ENCODE results near the gene CDC42BPB. TPM values are rescaled to one million over a fixed set of nuclear protein-coding genes. Genes with fewer than 3 reads are reported as not detected.

Gene CDC42BPB
- total RNA-seq, 1 donor from 2014 or later: 68.4 TPM

DNA sequence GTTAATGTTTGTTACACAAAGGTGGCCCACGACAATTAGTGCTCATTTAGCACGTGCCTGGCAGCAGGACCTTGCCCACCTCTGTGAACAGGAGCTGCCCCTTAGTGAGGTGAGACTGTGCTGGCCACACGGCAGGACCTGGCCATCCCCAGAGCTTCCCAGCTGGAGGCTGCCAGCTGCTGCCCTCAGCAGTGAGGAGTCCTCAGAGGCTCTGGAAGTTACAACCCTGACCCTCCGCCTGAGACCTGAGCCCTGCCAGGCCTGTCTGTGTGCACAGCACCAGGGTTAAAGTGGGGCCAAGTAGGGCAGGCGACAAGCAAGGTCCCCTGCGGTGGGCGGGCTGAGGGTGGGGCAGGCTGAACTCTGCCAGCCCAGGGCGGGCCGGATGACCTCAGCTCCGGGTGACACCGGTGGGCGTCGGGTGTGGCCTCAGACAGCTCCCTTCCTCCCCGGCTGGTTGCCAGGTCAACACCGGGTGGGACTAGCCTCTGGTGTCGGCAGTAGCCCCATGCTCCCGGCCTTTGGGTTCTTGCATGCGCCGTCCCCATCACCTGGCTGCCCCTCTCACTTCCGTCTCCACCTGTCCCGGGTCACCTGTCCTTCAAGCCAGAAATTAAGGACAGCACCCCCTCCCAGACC, 17.5 kb upstream of the CDC42BPB start:
- DNase-seq (ENCODE audit: low read depth): no peak
- H3K4me3 ChIP-seq (ENCODE audit: low read depth, low read length): peak overlapping the region; percentile 56
- TF ChIP-seq, protein P1, sequence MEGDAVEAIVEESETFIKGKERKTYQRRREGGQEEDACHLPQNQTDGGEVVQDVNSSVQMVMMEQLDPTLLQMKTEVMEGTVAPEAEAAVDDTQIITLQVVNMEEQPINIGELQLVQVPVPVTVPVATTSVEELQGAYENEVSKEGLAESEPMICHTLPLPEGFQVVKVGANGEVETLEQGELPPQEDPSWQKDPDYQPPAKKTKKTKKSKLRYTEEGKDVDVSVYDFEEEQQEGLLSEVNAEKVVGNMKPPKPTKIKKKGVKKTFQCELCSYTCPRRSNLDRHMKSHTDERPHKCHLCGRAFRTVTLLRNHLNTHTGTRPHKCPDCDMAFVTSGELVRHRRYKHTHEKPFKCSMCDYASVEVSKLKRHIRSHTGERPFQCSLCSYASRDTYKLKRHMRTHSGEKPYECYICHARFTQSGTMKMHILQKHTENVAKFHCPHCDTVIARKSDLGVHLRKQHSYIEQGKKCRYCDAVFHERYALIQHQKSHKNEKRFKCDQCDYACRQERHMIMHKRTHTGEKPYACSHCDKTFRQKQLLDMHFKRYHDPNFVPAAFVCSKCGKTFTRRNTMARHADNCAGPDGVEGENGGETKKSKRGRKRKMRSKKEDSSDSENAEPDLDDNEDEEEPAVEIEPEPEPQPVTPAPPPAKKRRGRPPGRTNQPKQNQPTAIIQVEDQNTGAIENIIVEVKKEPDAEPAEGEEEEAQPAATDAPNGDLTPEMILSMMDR (conservative IDR thresholded peaks at IDR 0.05; ENCODE audit: low read depth, low read length): no peak

DNA sequence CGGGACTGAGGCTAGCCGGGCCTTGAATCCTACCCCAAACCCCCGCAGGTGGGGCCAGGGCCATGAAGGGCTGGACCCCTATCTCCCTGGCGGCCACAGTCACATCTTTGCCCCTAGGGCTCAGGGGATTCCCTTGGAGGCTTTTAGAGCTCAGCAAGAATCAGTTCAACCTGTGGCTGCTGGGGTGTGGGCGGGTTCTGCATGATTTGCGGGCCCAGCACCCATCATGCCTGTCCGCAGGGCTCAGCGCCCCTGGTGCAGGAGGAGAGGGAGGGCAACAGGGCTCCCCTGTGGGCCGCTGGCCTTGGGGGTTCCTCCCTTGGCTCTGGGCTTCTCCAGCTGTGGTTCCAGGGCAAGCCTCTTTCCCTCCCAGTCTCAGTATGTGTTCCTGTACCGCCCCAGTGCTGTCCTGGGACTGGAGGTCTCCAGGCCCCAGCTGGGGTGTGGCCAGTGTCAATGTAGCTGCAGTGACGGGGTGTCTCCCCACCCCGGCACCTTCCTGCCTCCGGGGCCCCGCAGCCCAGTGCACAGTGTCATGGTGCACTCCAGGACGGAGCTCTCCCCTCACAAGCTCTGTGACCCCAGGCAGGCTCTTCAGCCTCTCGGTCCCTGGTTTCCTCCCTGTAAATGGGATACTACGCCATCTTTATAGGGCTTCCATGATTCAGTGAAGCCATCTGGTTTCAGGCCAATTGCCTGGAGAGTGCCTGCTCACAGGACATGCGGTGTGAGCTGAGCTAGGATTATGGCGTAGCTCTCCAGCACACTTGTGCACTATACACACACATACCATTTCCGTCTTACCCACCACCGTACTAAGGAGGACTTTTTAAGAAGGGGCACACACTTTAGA, 16.8 kb upstream of the CDC42BPB start:
- DNase-seq (ENCODE audit: low read depth): no peak
- TF ChIP-seq, protein P1 (conservative IDR thresholded peaks at IDR 0.05; ENCODE audit: low read depth, low read length): no peak
- H3K4me3 ChIP-seq (ENCODE audit: low read depth, low read length): peak overlapping the region; percentile 16

DNA sequence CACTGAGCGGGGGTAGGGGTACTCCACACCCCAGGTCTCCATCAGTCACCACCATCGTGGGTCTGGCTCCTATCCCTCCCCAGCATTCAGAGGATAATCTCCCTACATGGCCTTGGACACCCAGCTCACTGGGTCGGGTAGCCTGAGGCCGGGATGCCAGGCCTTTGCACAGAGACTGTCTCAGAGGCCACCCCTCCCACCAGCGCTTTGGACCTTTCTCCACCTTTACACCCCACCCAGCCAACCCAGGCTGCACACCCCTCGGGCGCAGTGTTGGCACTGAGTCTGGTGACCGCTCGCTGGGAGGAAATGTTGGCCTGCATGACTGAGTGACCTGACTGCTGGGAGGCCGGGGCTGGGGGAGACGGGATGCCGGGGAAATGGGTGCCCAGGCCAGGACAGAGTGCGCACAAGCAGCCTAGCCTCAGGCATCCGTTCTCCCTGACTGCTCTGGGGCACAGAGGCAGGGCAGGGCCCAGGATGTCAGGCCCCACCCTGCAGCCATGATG, 16.1 kb upstream of the CDC42BPB start:
- DNase-seq (ENCODE audit: low read depth): peak; percentile 64
- H3K4me3 ChIP-seq (ENCODE audit: low read depth, low read length): peak overlapping the region; percentile 53
- TF ChIP-seq, protein P1 (conservative IDR thresholded peaks at IDR 0.05; ENCODE audit: low read depth, low read length): no peak

DNA sequence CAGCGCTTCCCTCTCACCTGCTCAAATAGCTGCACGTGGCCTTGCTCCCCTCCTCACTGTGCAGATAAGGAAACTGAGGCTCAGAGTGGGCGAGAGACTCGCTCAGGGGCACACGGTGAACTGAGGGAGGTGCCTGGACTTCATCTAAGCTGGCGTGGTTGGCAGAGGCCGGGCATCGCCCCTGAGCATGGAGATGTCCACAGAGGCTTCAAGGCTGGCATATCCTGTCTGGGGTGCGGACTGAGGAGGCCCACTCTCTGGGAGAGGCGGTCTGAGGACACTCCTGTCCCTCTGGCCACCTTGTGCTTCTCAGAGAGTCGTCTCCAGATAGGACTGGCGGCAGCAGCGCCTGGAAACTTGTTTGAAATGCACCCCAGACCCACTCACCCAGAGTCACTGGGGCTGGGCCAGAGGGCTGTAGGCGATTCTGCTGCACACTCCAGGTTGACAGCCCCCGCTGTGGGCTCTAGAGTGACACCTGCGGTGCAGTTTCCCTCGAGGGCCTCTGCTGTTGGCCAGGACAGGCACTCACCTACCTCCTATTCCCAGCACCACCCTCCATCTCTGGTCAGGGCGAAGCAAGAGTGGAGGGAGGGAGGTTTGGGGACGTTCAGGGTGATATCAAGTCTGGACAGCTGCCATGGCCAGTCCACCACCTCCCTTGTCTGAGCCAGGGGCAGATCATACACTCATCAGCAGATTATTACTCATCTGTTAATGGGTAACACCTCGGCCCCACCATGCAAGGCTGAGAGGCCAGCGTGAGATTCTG, 15.4 kb upstream of the CDC42BPB start:
- DNase-seq (ENCODE audit: low read depth): peak; percentile 88
- H3K4me3 ChIP-seq (ENCODE audit: low read depth, low read length): peak overlapping the region; percentile 53
- TF ChIP-seq, protein P1 (conservative IDR thresholded peaks at IDR 0.05; ENCODE audit: low read depth, low read length): peak; percentile 13

DNA sequence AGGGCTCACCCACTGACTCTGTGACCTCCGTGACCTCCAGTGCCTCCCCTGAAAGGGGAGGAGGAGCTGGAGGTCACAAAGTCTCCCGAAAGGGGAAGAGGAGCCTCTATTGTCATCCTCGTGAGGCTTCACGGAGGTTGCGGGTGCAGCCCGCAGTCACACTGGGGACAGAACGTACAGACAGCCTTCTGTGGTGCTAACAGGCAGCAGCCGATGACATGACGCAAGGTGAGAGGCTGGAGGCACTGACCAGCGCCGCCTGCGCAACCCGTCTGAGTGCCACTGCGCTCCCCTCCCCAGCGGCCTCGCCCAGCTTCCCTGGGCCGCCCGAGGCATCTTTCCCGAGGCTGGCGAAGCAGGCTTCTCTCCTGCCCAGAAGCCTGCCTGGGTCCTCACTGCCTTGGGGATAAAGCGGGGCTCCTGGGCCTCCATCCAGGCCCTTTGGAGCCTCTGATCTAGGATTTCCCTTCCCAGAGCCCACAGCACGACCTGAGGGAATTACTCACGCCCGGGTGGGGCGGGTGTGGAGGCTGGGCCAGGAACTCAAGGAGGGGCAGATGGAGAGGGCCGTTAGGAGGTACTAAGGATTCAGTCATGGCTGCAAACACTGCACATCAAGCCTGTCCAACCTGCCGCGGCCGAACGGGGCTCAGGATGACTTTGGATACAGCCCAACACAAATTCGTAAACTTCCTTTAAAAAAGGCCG, 14.3 kb upstream of the CDC42BPB start:
- H3K4me3 ChIP-seq (ENCODE audit: low read depth, low read length): peak overlapping the region; percentile 53
- TF ChIP-seq, protein P1 (conservative IDR thresholded peaks at IDR 0.05; ENCODE audit: low read depth, low read length): no peak
- DNase-seq (ENCODE audit: low read depth): no peak

DNA sequence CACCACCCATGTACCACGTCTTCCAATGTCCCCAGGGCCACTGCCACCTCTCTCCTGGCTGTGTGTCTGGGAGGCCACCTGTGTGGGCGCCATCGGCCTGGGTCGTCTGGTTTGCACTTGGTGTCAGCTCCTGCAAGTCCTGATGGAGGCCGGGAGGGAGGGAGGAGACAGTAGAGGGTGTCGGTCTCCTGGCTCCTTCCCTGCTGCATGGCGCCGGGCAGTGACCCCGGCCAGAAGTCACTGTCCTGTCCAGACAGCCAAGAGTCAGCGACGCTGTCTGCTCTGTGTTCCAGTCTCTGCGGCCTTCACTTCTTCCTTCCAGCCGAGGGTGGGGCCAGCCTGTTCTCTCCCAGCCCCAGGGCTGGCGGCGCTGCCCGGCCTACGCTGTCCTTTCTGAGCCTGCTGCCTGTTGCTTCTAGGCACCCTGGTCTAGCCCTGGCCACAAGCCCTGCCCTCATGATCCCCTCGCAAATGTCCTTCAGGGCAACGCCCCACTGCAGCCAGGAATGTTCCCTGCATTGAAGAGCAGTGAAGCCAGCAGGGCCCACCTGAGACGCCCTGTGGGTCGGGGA, 13.7 kb upstream of the CDC42BPB start:
- DNase-seq (ENCODE audit: low read depth): no peak
- H3K4me3 ChIP-seq (ENCODE audit: low read depth, low read length): peak overlapping the region; percentile 53
- TF ChIP-seq, protein P1 (conservative IDR thresholded peaks at IDR 0.05; ENCODE audit: low read depth, low read length): no peak

Measured in epithelial cell of proximal tubule (primary cell).